ENCODE results near the gene AP5Z1. TPM values are rescaled to one million over a fixed set of nuclear protein-coding genes. Genes with fewer than 3 reads are reported as not detected.

The AP5Z1 gene
- total RNA-seq, 1 experiment from 2014 or later, result 26.5 TPM

- H3K27me3 Mint-ChIP-seq (ENCODE audit: insufficient read depth, unreplicated experiment), result no peaks in the 10 kb centered on the region
- BruUV-seq (replicated peaks), result no TSS peak
- no peaks in the 10 kb centered on the region for H3K9me3 Mint-ChIP-seq (ENCODE audit: unreplicated experiment)
- H3K27ac Mint-ChIP-seq (ENCODE audit: low read depth, unreplicated experiment), result no peak overlapping the region
- intact Hi-C loops (cut with micrococcal nuclease), result loop anchor here (1.0 kb wide), 2 partner anchors 70 to 143 kb away; no protein-coding TSS in a partner anchor
- no peak for TF ChIP-seq CTCF (IDR thresholded peaks at IDR 0.05; ENCODE audit: unreplicated experiment)
- POLR2A ChIA-PET, result interaction anchor here (0.5 to 1.0 kb wide), 4 partner anchors 8 to 113 kb away, joined by 3 to 4 read pairs (median 3); no protein-coding TSS in a partner anchor
- peaks cover 86% of the 10 kb centered on the region for H3K36me3 Mint-ChIP-seq (ENCODE audit: insufficient read depth, unreplicated experiment)
- DNase-seq (ENCODE audit: unreplicated experiment), result no peak
- CTCF ChIA-PET, result interaction anchor here (0.6 to 2.3 kb wide), 10 partner anchors 8 to 1890 kb away, joined by 3 to 11 read pairs (median 4); no protein-coding TSS in a partner anchor
- H3K4me1 Mint-ChIP-seq (ENCODE audit: insufficient read depth, unreplicated experiment), result no peaks in the 10 kb centered on the region
- H3K4me3 Mint-ChIP-seq (ENCODE audit: unreplicated experiment), result no peak overlapping the region
These were observed 20.9 kb upstream of the AP5Z1 start for GRCh38 chr7:4754433-4755010.

- Mint-ChIP-seq H3K27me3 (ENCODE audit: insufficient read depth, unreplicated experiment) (no peaks in the 10 kb centered on the region), H3K27ac (ENCODE audit: low read depth, unreplicated experiment) (no peak overlapping the region), H3K9me3 (ENCODE audit: unreplicated experiment) (no peaks in the 10 kb centered on the region), H3K36me3 (ENCODE audit: insufficient read depth, unreplicated experiment) (peaks cover 86% of the 10 kb centered on the region), H3K4me3 (ENCODE audit: unreplicated experiment) (no peak overlapping the region), H3K4me1 (ENCODE audit: insufficient read depth, unreplicated experiment) (no peaks in the 10 kb centered on the region)
- BruUV-seq (replicated peaks), result no TSS peak
- no peak for DNase-seq (ENCODE audit: unreplicated experiment)
- intact Hi-C loops (cut with micrococcal nuclease), result no loop called here
- TF ChIP-seq CTCF (IDR thresholded peaks at IDR 0.05; ENCODE audit: unreplicated experiment), result no peak
- ChIA-PET POLR2A (interaction anchor here (0.7 to 1.0 kb wide), 4 partner anchors 9 to 113 kb away, joined by 3 to 4 read pairs (median 3); partner anchors contain the start of gene AP5Z1), CTCF (interaction anchor here (0.6 to 2.3 kb wide), 8 partner anchors 9 to 332 kb away, joined by 3 to 11 read pairs (median 4); no protein-coding TSS in a partner anchor)
These were observed 20.4 kb upstream of the AP5Z1 start for GRCh38 chr7:4755045-4755444.

GRCh38 chr7:4758111-4758510 lies 17.3 kb upstream of the AP5Z1 start:
- ChIA-PET POLR2A (interaction anchor here (2.3 kb wide), 1 partner anchor 13 kb away, joined by 9 read pairs; no protein-coding TSS in a partner anchor), CTCF (no interaction called here)
- BruUV-seq (replicated peaks), result no TSS peak
- no peak for TF ChIP-seq CTCF (IDR thresholded peaks at IDR 0.05; ENCODE audit: unreplicated experiment)
- intact Hi-C loops (cut with micrococcal nuclease), result no loop called here
- Mint-ChIP-seq H3K4me1 (ENCODE audit: insufficient read depth, unreplicated experiment) (no peaks in the 10 kb centered on the region), H3K27me3 (ENCODE audit: insufficient read depth, unreplicated experiment) (no peaks in the 10 kb centered on the region), H3K27ac (ENCODE audit: low read depth, unreplicated experiment) (no peak overlapping the region), H3K9me3 (ENCODE audit: unreplicated experiment) (no peaks in the 10 kb centered on the region), H3K4me3 (ENCODE audit: unreplicated experiment) (no peak overlapping the region), H3K36me3 (ENCODE audit: insufficient read depth, unreplicated experiment) (peaks cover 97% of the 10 kb centered on the region)
- no peak for DNase-seq (ENCODE audit: unreplicated experiment)

GRCh38 chr7:4758791-4759190 lies 16.6 kb upstream of the AP5Z1 start:
- no peak for DNase-seq (ENCODE audit: unreplicated experiment)
- no peaks in the 10 kb centered on the region for H3K27me3 Mint-ChIP-seq (ENCODE audit: insufficient read depth, unreplicated experiment)
- intact Hi-C loops (cut with micrococcal nuclease), result no loop called here
- H3K36me3 Mint-ChIP-seq (ENCODE audit: insufficient read depth, unreplicated experiment), result peaks cover 97% of the 10 kb centered on the region
- no peaks in the 10 kb centered on the region for H3K4me1 Mint-ChIP-seq (ENCODE audit: insufficient read depth, unreplicated experiment)
- no TSS peak for BruUV-seq (replicated peaks)
- ChIA-PET POLR2A (interaction anchor here (2.3 kb wide), 1 partner anchor 13 kb away, joined by 9 read pairs; no protein-coding TSS in a partner anchor), CTCF (interaction anchor here (0.6 kb wide), 1 partner anchor 10 kb away, joined by 4 read pairs; no protein-coding TSS in a partner anchor)
- no peak for TF ChIP-seq CTCF (IDR thresholded peaks at IDR 0.05; ENCODE audit: unreplicated experiment)
- no peak overlapping the region for H3K27ac Mint-ChIP-seq (ENCODE audit: low read depth, unreplicated experiment)
- no peak overlapping the region for H3K4me3 Mint-ChIP-seq (ENCODE audit: unreplicated experiment)
- no peaks in the 10 kb centered on the region for H3K9me3 Mint-ChIP-seq (ENCODE audit: unreplicated experiment)

Data from MCF 10A (cell line).